IMR-90 (cell line): Measurements from ENCODE around the gene DNAJC6. TPM values are rescaled to one million over a fixed set of nuclear protein-coding genes. Genes with fewer than 3 reads are reported as not detected.

Experiments used
- ATAC-seq: fragments of 200-7000 bp; cut with Tn5 transposase; 2 replicates; pipeline ENCODE4 v1.9.1; 2020; ENCODE audit warnings: low read depth, mild to moderate bottlenecking, moderate library complexity
- BruUV-seq: library from RNA; stranded (reverse); fragments of 400-500 nt; replicated peaks from 2 replicates; lab custom pipeline; 2021; lab: Mats Ljungman, UMichigan
- CTCF ChIA-PET: fragments of 300-600 bp; formaldehyde crosslinking; extraction: SDS; loops from one replicate; lab custom pipeline; 2021; ENCODE audit warnings: antibody characterized with exemption; lab: Yijun Ruan, JAX
- POLR2A ChIA-PET: fragments of 300-600 bp; sonication (Branson Sonifier 250); formaldehyde crosslinking; loops from one replicate; lab custom pipeline; 2022; ENCODE audit warnings: antibody characterized with exemption; ENCODE audit not compliant: unreplicated experiment; lab: Charles Lee
- DNase-seq: peaks from one replicate; pipeline ENCODE4 v3.0.0; 2013
- H2AFZ ChIP-seq: replicated peaks from 2 replicates; pipeline ENCODE3; 2013; ENCODE audit warnings: low read length, mild to moderate bottlenecking; ENCODE audit not compliant: poor library complexity
- H2AK5ac ChIP-seq: 2 replicates; pipeline ENCODE4 v1.6.1; 2013; ENCODE audit warnings: low read depth, low read length, inconsistent platforms
- H2AK9ac ChIP-seq: replicated peaks from 2 replicates; pipeline ENCODE3; 2013; ENCODE audit warnings: mild to moderate bottlenecking, low read depth, low read length, moderate library complexity; ENCODE audit not compliant: poor library complexity
- H2BK120ac ChIP-seq: 2 replicates; pipeline ENCODE4 v1.6.1; 2013; ENCODE audit warnings: low read depth, low read length, inconsistent platforms
- H2BK15ac ChIP-seq: 3 replicates; pipeline ENCODE4 v1.6.1; 2013; ENCODE audit warnings: low read depth, low read length, inconsistent platforms
- H2BK20ac ChIP-seq: 2 replicates; pipeline ENCODE4 v1.6.1; 2013; ENCODE audit warnings: low read depth, mild to moderate bottlenecking, inconsistent platforms, low read length, moderate library complexity
- H2BK5ac ChIP-seq: 2 replicates; pipeline ENCODE4 v1.6.1; 2013; ENCODE audit warnings: mild to moderate bottlenecking, low read depth, low read length, inconsistent platforms; ENCODE audit not compliant: poor library complexity, severe bottlenecking
- H3K14ac ChIP-seq: replicated peaks from 2 replicates; pipeline ENCODE4 v1.6.1; 2013; ENCODE audit warnings: low read depth, low read length, inconsistent platforms
- H3K18ac ChIP-seq: 2 replicates; pipeline ENCODE4 v1.6.1; 2013; ENCODE audit warnings: low read depth, low read length, control low read depth
- H3K23ac ChIP-seq: 2 replicates; pipeline ENCODE4 v1.6.1; 2013; ENCODE audit warnings: low read depth, low read length, inconsistent platforms
- H3K27ac ChIP-seq: 2 replicates; pipeline ENCODE4 v1.5.1; 2013; ENCODE audit warnings: mild to moderate bottlenecking, control low read depth, low read length; ENCODE audit not compliant: insufficient read depth
- H3K27me3 ChIP-seq: 2 replicates; pipeline ENCODE4 v1.6.1; 2013; ENCODE audit warnings: low read length; ENCODE audit not compliant: control insufficient read depth, insufficient read depth
- H3K36me3 ChIP-seq: 2 replicates; pipeline ENCODE4 v1.6.1; 2013; ENCODE audit warnings: low read length, mixed read lengths; ENCODE audit not compliant: control insufficient read depth, insufficient read depth
- H3K4ac ChIP-seq: 2 replicates; pipeline ENCODE4 v1.6.1; 2013; ENCODE audit warnings: low read depth, low read length, inconsistent platforms
- H3K4me1 ChIP-seq: 2 replicates; pipeline ENCODE4 v1.6.1; 2013; ENCODE audit warnings: low read length, mixed read lengths; ENCODE audit not compliant: control insufficient read depth, insufficient read depth
- H3K4me2 ChIP-seq: 2 replicates; pipeline ENCODE4 v1.6.1; 2013; ENCODE audit warnings: low read depth, mild to moderate bottlenecking, control low read depth, low read length, moderate library complexity
- H3K4me3 ChIP-seq: 2 replicates; pipeline ENCODE4 v1.5.1; 2013; ENCODE audit warnings: low read depth, mild to moderate bottlenecking, control low read depth, low read length, moderate library complexity; ENCODE audit not compliant: insufficient read depth
- H3K56ac ChIP-seq: 2 replicates; pipeline ENCODE4 v1.6.1; 2013; ENCODE audit warnings: low read length, inconsistent platforms; ENCODE audit not compliant: insufficient read depth; ENCODE audit errors: extremely low read depth
- H3K79me1 ChIP-seq, 2 experiments: 2 replicates each; pipeline ENCODE4 v1.6.1; 2013; ENCODE audit warnings: low read length in 2 of 2, inconsistent platforms in 1 of 2, low read depth in 1 of 2
- H3K9ac ChIP-seq: 2 replicates; pipeline ENCODE4 v1.6.1; 2013; ENCODE audit warnings: low read depth, low read length, control low read depth
- H3K9me1 ChIP-seq: 2 replicates; pipeline ENCODE4 v1.6.1; 2013; ENCODE audit warnings: low read length, inconsistent platforms; ENCODE audit not compliant: insufficient read depth
- H3K9me3 ChIP-seq: 2 replicates; pipeline ENCODE4 v1.6.1; 2013; ENCODE audit warnings: low read length; ENCODE audit not compliant: control insufficient read depth, insufficient read depth
- H4K20me1 ChIP-seq: 2 replicates; pipeline ENCODE4 v1.6.1; 2013; ENCODE audit warnings: low read length, inconsistent platforms; ENCODE audit not compliant: insufficient read depth
- H4K5ac ChIP-seq: 2 replicates; pipeline ENCODE4 v1.6.1; 2013; ENCODE audit warnings: mild to moderate bottlenecking, low read depth, low read length, control low read depth
- H4K8ac ChIP-seq, 2 experiments: 2 replicates each; pipeline ENCODE4 v1.6.1; 2013; ENCODE audit warnings: low read depth in 2 of 2, low read length in 2 of 2, control low read depth in 1 of 2, inconsistent platforms in 1 of 2
- H4K91ac ChIP-seq: 2 replicates; pipeline ENCODE4 v1.6.1; 2013; ENCODE audit warnings: low read depth, low read length, inconsistent platforms; ENCODE audit not compliant: insufficient read depth
- CEBPB ChIP-seq: IDR thresholded peaks from 2 replicates; pipeline ENCODE4 v1.6.1; 2012; ENCODE audit warnings: low read depth, low read length, improper control_type of control experiment
- CTCF ChIP-seq: conservative IDR thresholded peaks from 2 replicates; pipeline ENCODE4 v1.5.1; 2012; ENCODE audit warnings: mild to moderate bottlenecking, low read depth, low read length, improper control_type of control experiment
- FOS ChIP-seq: fragments of 150-350 bp; IDR thresholded peaks from 2 replicates; pipeline ENCODE4 v1.6.1; 2016; ENCODE audit warnings: low read depth, low read length
- MAZ ChIP-seq: IDR thresholded peaks from 2 replicates; pipeline ENCODE4 v1.6.1; 2012; ENCODE audit warnings: low read depth, mild to moderate bottlenecking, low read length, improper control_type of control experiment, moderate library complexity, borderline replicate concordance
- NFE2L2 ChIP-seq: fragments of 150-350 bp; IDR thresholded peaks from 2 replicates; pipeline ENCODE4 v1.6.1; 2016; ENCODE audit warnings: low read depth, mild to moderate bottlenecking, low read length
- RAD21 ChIP-seq: IDR thresholded peaks from 2 replicates; pipeline ENCODE4 v1.6.1; 2012; ENCODE audit warnings: low read length, improper control_type of control experiment
- RFX5 ChIP-seq: IDR thresholded peaks from 2 replicates; pipeline ENCODE4 v1.8.0; 2012; ENCODE audit warnings: low read depth, mild to moderate bottlenecking, low read length, moderate library complexity
- USF2 ChIP-seq: fragments of 150-350 bp; IDR thresholded peaks from 2 replicates; pipeline ENCODE4 v1.6.1; 2017; ENCODE audit warnings: mild to moderate bottlenecking, antibody characterized with exemption, low read length, low read depth
- WGBS, 2 experiments: methylation state at CpG; one replicate each; pipeline versions ENCODE4 v1.1.5 to v1.1.7; 2013; ENCODE audit warnings: missing lambda C conversion rate in 2 of 2; ENCODE audit not compliant: insufficient read length in 1 of 2; ENCODE audit errors: extremely low coverage in 2 of 2; 5-methylcytosine and 5-hydroxymethylcytosine counted together
- dilution Hi-C: fragments of 300-500 bp; cut with HindIII; formaldehyde crosslinking; loops from one replicate; pipeline ENCODE4 v1.14.3; 2018; ENCODE audit warnings: low sequenced_read_pairs; ENCODE audit not compliant: unreplicated experiment
- in situ Hi-C: fragments of 300-500 bp; cut with MboI; formaldehyde crosslinking; loops from 3 replicates; pipeline ENCODE4 v1.14.3; 2019; ENCODE audit warnings: low sequenced_read_pairs, inconsistent platforms, mixed read lengths
- intact Hi-C: fragments of 100-400 bp; cut with micrococcal nuclease; formaldehyde crosslinking; loops from 2 replicates; pipeline ENCODE4 v1.10.0; 2022
- polyA plus RNA-seq, 3 experiments: library from polyadenylated mRNA; depleted of rRNA; stranded (reverse); fragments of >200 nt; gene quantifications; 2 replicates each; pipeline ENCODE4 v1.2.3, GENCODE V29; 2012; ENCODE audit warnings: low replicate concordance in 1 of 3
- total RNA-seq: library from RNA; depleted of rRNA; stranded (reverse); fragments of >200 nt; gene quantifications from 2 replicates; pipeline ENCODE4 v1.2.3, GENCODE V29; 2012

The DNAJC6 gene
- total and polyA plus RNA-seq, 2 of the 4 experiments (the other 2 are of a cell fraction): 0.05 to 0.18 TPM

- no TSS peak for BruUV-seq
- H3K14ac ChIP-seq: no peak overlapping the region
- no peak overlapping the region for H2BK5ac ChIP-seq
- H2BK120ac ChIP-seq: no peak overlapping the region
- H3K4me3 ChIP-seq: no peak overlapping the region
- no peak overlapping the region for H2AK5ac ChIP-seq
- H2BK15ac ChIP-seq: no peak overlapping the region
- H2BK20ac ChIP-seq: no peak overlapping the region
- H3K4me2 ChIP-seq: no peak overlapping the region
- CTCF ChIA-PET: interaction anchor here (0.6 kb wide), 1 partner anchor 381 kb away, joined by 3 read pairs; no protein-coding TSS in a partner anchor
- ATAC-seq: no peak
- H3K56ac ChIP-seq: no peak overlapping the region
- no peaks in the 10 kb centered on the region for H3K79me1 ChIP-seq
- no peak overlapping the region for H2AK9ac ChIP-seq
- H3K9me3 ChIP-seq: no peaks in the 10 kb centered on the region
- intact Hi-C loops (no loop called here), in situ Hi-C loops (no loop called here), dilution Hi-C loops (no loop called here)
- H3K4me1 ChIP-seq: no peaks in the 10 kb centered on the region
- no peaks in the 10 kb centered on the region for H3K9me1 ChIP-seq
- H3K9ac ChIP-seq: no peak overlapping the region
- DNase-seq: no peak
- H4K8ac ChIP-seq: no peak overlapping the region
- WGBS, 2 experiments: no CpG with 5 or more reads among the region's 2 CpGs
- no peak overlapping the region for H3K18ac ChIP-seq
- TF ChIP-seq CTCF (no peak), RAD21 (no peak), MAZ (no peak), CEBPB (no peak), RFX5 (no peak), USF2 (no peak), NFE2L2 (no peak), FOS (no peak)
- H3K4ac ChIP-seq: no peak overlapping the region
- POLR2A ChIA-PET: no interaction called here
- peaks cover 15% of the 10 kb centered on the region for H3K27me3 ChIP-seq
- no peak overlapping the region for H3K23ac ChIP-seq
- no peaks in the 10 kb centered on the region for H3K36me3 ChIP-seq
- no peaks in the 10 kb centered on the region for H4K20me1 ChIP-seq
- no peak overlapping the region for H3K27ac ChIP-seq
- no peak overlapping the region for H4K91ac ChIP-seq
- no peak overlapping the region for H2AFZ ChIP-seq
- no peak overlapping the region for H4K5ac ChIP-seq
Observed at GRCh38 chr1:65269612-65270011, 39.7 kb upstream of the DNAJC6 start.
